ENCODE results near the gene HNRNPUL1.
A peak's percentile ranks its signal among the peaks of the same experiment; 100 is the strongest.

The HNRNPUL1 gene

GRCh38 chr19:41248895-41249294 is 15.3 kb upstream of the HNRNPUL1 start:
- no peak for TF ChIP-seq CTCF (IDR thresholded peaks at IDR 0.05; ENCODE audit: insufficient read depth, low read length, poor library complexity, severe bottlenecking)
- no peak for DNase-seq (ENCODE audit: extremely low read depth, insufficient read length)
- Histone ChIP-seq H3K27me3 (replicated peaks; ENCODE audit: control insufficient read depth, insufficient read depth, low read length) (no peaks in the 10 kb centered on the region), H3K4me3 (replicated peaks; ENCODE audit: low read depth, low read length) (no peak overlapping the region), H3K36me3 (ENCODE audit: control insufficient read depth, insufficient read depth, low read length) (no peaks in the 10 kb centered on the region)

DNA sequence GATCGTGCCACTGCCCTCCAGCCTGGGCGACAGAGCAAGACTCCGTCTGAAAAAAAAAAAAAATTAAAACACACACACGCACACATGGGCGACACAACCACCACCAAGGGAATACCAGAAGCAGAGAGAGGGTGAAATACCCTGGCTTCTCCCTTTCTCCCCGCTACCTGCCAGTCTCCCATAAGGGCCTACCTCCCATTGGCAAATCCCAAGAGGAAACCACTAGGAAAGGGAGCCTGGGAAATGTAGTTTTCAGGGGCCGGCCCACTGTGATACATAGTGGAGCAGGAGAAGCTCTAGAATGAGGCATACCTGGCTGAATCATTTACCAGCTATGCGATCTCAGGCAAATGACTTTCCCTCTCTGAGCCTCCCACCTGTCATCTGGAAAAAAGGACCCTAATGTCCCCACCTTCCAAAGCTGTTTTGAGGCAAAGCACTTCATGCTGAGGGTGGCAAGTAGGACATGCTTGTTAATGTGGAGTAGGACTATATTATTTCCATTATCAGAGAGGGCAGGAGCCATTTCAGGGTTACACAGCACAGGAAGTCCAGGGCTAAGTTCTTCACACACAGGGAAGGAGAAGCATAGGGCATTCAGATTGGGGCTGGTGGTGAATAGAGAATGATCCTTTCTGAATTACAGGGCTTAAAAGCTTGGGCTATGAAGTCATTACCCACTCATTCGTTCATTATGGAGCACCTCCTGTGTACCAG is 14.3 kb upstream of the HNRNPUL1 start:
- TF ChIP-seq CTCF (IDR thresholded peaks at IDR 0.05; ENCODE audit: insufficient read depth, low read length, poor library complexity, severe bottlenecking), result no peak
- DNase-seq (ENCODE audit: extremely low read depth, insufficient read length), result no peak
- Histone ChIP-seq H3K27me3 (replicated peaks; ENCODE audit: control insufficient read depth, insufficient read depth, low read length) (no peaks in the 10 kb centered on the region), H3K4me3 (replicated peaks; ENCODE audit: low read depth, low read length) (no peak overlapping the region), H3K36me3 (ENCODE audit: control insufficient read depth, insufficient read depth, low read length) (no peaks in the 10 kb centered on the region)

GRCh38 chr19:41253660-41254059 is 10.5 kb upstream of the HNRNPUL1 start:
- no peak for TF ChIP-seq CTCF (IDR thresholded peaks at IDR 0.05; ENCODE audit: insufficient read depth, low read length, poor library complexity, severe bottlenecking)
- Histone ChIP-seq H3K4me3 (replicated peaks; ENCODE audit: low read depth, low read length) (no peak overlapping the region), H3K36me3 (ENCODE audit: control insufficient read depth, insufficient read depth, low read length) (no peaks in the 10 kb centered on the region), H3K27me3 (replicated peaks; ENCODE audit: control insufficient read depth, insufficient read depth, low read length) (no peaks in the 10 kb centered on the region)
- no peak for DNase-seq (ENCODE audit: extremely low read depth, insufficient read length)

DNA sequence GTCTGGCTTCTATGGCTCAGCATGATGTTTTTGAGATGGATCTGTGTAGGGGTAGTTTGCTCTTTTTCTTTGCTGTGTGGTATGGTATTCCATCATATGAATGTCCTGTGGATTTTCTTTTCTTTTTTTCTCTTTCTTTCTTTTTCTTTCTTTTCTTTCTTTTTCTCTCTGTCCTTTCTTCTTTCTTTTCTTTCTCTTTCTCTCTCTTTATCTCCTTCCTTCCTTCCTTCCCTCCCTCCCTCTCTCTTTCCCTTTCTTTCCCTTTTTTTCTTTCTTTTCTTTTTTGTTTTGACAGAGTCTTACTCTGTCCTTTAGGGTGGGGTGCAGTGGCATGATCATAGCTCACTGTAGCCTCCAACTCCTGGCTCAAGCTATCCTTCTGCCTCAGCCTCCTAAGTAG is 9.0 kb upstream of the HNRNPUL1 start:
- Histone ChIP-seq H3K36me3 (ENCODE audit: control insufficient read depth, insufficient read depth, low read length) (no peaks in the 10 kb centered on the region), H3K27me3 (replicated peaks; ENCODE audit: control insufficient read depth, insufficient read depth, low read length) (no peaks in the 10 kb centered on the region), H3K4me3 (replicated peaks; ENCODE audit: low read depth, low read length) (no peak overlapping the region)
- no peak for DNase-seq (ENCODE audit: extremely low read depth, insufficient read length)
- no peak for TF ChIP-seq CTCF (IDR thresholded peaks at IDR 0.05; ENCODE audit: insufficient read depth, low read length, poor library complexity, severe bottlenecking)

- peak overlapping the region; percentile 65 for H3K4me3 ChIP-seq (replicated peaks; ENCODE audit: low read depth, low read length)
- no peak for DNase-seq (ENCODE audit: extremely low read depth, insufficient read length)
- no peaks in the 10 kb centered on the region for H3K36me3 ChIP-seq (ENCODE audit: control insufficient read depth, insufficient read depth, low read length)
- no peaks in the 10 kb centered on the region for H3K27me3 ChIP-seq (replicated peaks; ENCODE audit: control insufficient read depth, insufficient read depth, low read length)
- TF ChIP-seq CTCF (IDR thresholded peaks at IDR 0.05; ENCODE audit: insufficient read depth, low read length, poor library complexity, severe bottlenecking), result no peak
Measured at GRCh38 chr19:41261474-41262190, 2.5 kb upstream of the HNRNPUL1 start.

Data from GM06990 (cell line).